ENCODE data around the gene CCN6. TPM values are rescaled to one million over a fixed set of nuclear protein-coding genes. Genes with fewer than 3 reads are reported as not detected.

CCN6 gene
- total RNA-seq, 1 experiment from 2014 or later, result not detected

DNA sequence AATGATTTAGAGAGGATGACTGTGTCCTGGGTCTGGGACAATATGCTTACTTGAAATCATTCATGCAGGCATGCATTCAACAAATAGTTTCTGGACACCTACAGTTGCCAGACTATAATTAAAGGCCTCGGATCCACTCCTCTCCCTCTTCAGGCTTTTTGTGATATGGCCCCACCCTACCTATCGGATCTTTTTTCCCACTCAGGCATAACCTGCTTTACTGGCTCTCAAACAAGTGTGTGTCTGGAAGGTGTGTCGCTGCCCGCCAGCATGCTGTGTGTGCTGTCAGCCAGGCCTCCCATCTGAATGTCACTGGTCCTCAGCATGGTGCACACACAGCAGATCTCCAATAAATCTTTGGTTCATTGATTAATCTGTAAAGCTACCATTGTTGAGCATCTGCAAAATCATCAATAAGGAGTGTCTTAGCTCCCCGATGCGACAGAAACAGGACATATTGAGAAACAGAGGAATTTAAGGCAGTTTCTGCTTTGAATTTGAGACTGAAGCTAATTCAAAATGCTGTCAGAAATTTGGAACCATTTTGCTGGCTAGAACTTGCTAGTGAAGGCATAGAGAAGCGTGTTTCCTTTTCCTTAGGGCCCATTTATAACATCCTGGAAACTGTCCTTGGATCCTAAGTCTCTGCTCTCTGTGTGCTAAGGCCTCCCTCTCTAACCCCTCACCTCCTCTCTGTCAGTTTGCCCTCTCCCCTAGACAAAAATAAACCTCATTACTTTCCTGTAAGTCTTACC lies 23.5 kb upstream of the CCN6 start:
- no peak for TF ChIP-seq CTCF (IDR thresholded peaks at IDR 0.05; ENCODE audit: insufficient read depth in 1 of 2, low read depth in 1 of 2, low read length in 1 of 2, severe bottlenecking in 1 of 2, unreplicated experiment in 1 of 2)
- no peak overlapping the region for H3K27ac Mint-ChIP-seq (ENCODE audit: unreplicated experiment)
- Histone ChIP-seq H3K9me3 (no peaks in the 10 kb centered on the region), H3K4me3 (ENCODE audit: low read depth, low read length) (no peak overlapping the region), H3K36me3 (ENCODE audit: control insufficient read depth, insufficient read depth, low read length) (no peaks in the 10 kb centered on the region), H3K4me1 (no peaks in the 10 kb centered on the region), H3K27me3 (replicated peaks; ENCODE audit: control insufficient read depth, insufficient read depth, low read length) (no peaks in the 10 kb centered on the region)
- H3K36me3 Mint-ChIP-seq (ENCODE audit: insufficient read depth, unreplicated experiment), result no peaks in the 10 kb centered on the region
- peaks cover 4% of the 10 kb centered on the region for H3K27me3 Mint-ChIP-seq (ENCODE audit: insufficient read depth, unreplicated experiment)
- DNase-seq, result no peak
- H3K4me3 Mint-ChIP-seq (ENCODE audit: unreplicated experiment), result no peak overlapping the region
- intact Hi-C loops (cut with micrococcal nuclease; ENCODE audit: unreplicated experiment), result no loop called here
- H3K9me3 Mint-ChIP-seq (ENCODE audit: unreplicated experiment), result no peaks in the 10 kb centered on the region
- no peaks in the 10 kb centered on the region for H3K4me1 Mint-ChIP-seq (ENCODE audit: low read depth, unreplicated experiment)
- BruUV-seq (replicated peaks), result no TSS peak
- POLR2A ChIA-PET, result no interaction called here
- CTCF ChIA-PET, result interaction anchor here (0.7 kb wide), 1 partner anchor 363 kb away, joined by 3 read pairs; no protein-coding TSS in a partner anchor

- H3K36me3 Mint-ChIP-seq (ENCODE audit: insufficient read depth, unreplicated experiment), result no peaks in the 10 kb centered on the region
- Histone ChIP-seq H3K4me3 (ENCODE audit: low read depth, low read length) (no peak overlapping the region), H3K36me3 (ENCODE audit: control insufficient read depth, insufficient read depth, low read length) (no peaks in the 10 kb centered on the region), H3K9me3 (no peaks in the 10 kb centered on the region), H3K27me3 (replicated peaks; ENCODE audit: control insufficient read depth, insufficient read depth, low read length) (no peaks in the 10 kb centered on the region), H3K4me1 (no peaks in the 10 kb centered on the region)
- H3K4me3 Mint-ChIP-seq (ENCODE audit: unreplicated experiment), result no peak overlapping the region
- ChIA-PET CTCF (no interaction called here), POLR2A (no interaction called here)
- no peak overlapping the region for H3K27ac Mint-ChIP-seq (ENCODE audit: unreplicated experiment)
- no TSS peak for BruUV-seq (replicated peaks)
- no peak for TF ChIP-seq CTCF (IDR thresholded peaks at IDR 0.05; ENCODE audit: insufficient read depth in 1 of 2, low read depth in 1 of 2, low read length in 1 of 2, severe bottlenecking in 1 of 2, unreplicated experiment in 1 of 2)
- no peak for DNase-seq
- peaks cover 4% of the 10 kb centered on the region for H3K27me3 Mint-ChIP-seq (ENCODE audit: insufficient read depth, unreplicated experiment)
- H3K9me3 Mint-ChIP-seq (ENCODE audit: unreplicated experiment), result no peaks in the 10 kb centered on the region
- intact Hi-C loops (cut with micrococcal nuclease; ENCODE audit: unreplicated experiment), result no loop called here
- H3K4me1 Mint-ChIP-seq (ENCODE audit: low read depth, unreplicated experiment), result no peaks in the 10 kb centered on the region
Observed at GRCh38 chr6:112030961-112031660, 22.8 kb upstream of the CCN6 start.

GRCh38 chr6:112031960-112032359 lies 21.9 kb upstream of the CCN6 start:
- intact Hi-C loops (cut with micrococcal nuclease; ENCODE audit: unreplicated experiment), result no loop called here
- DNase-seq, result no peak
- POLR2A ChIA-PET, result interaction anchor here (0.6 kb wide), 1 partner anchor 51 kb away, joined by 4 read pairs; no protein-coding TSS in a partner anchor

More at GRCh38 chr6:112031960-112032359, 21.9 kb upstream of the CCN6 start:
- no TSS peak for BruUV-seq (replicated peaks)
- no peaks in the 10 kb centered on the region for H3K4me1 ChIP-seq
- Mint-ChIP-seq H3K27me3 (ENCODE audit: insufficient read depth, unreplicated experiment) (peaks cover 4% of the 10 kb centered on the region), H3K27ac (ENCODE audit: unreplicated experiment) (no peak overlapping the region), H3K36me3 (ENCODE audit: insufficient read depth, unreplicated experiment) (no peaks in the 10 kb centered on the region), H3K4me1 (ENCODE audit: low read depth, unreplicated experiment) (no peaks in the 10 kb centered on the region), H3K4me3 (ENCODE audit: unreplicated experiment) (no peak overlapping the region), H3K9me3 (ENCODE audit: unreplicated experiment) (no peaks in the 10 kb centered on the region)
- CTCF ChIA-PET, result no interaction called here
- no peaks in the 10 kb centered on the region for H3K9me3 ChIP-seq
- H3K36me3 ChIP-seq (ENCODE audit: control insufficient read depth, insufficient read depth, low read length), result no peaks in the 10 kb centered on the region
- no peak overlapping the region for H3K4me3 ChIP-seq (ENCODE audit: low read depth, low read length)
- H3K27me3 ChIP-seq (replicated peaks; ENCODE audit: control insufficient read depth, insufficient read depth, low read length), result no peaks in the 10 kb centered on the region
- TF ChIP-seq CTCF (IDR thresholded peaks at IDR 0.05; ENCODE audit: insufficient read depth in 1 of 2, low read depth in 1 of 2, low read length in 1 of 2, severe bottlenecking in 1 of 2, unreplicated experiment in 1 of 2), result no peak

All from Caco-2 (cell line).